Stomach (tissue), 4 donors: Measurements from ENCODE around the gene TSPAN8.

Experiments
- CTCF ChIP-seq, 7 experiments: fragments of 450-650 bp in 4 of 7; fragments of 200-600 bp in 3 of 7; sonication (generic) in 3 of 7; IDR thresholded peaks; one replicate each; pipeline ENCODE4 v1.5.1; 2016 to 2019; ENCODE audit warnings: antibody characterized with exemption in 7 of 7, control low read depth in 2 of 7, mild to moderate bottlenecking in 1 of 7
- POLR2A ChIP-seq, 4 donors: fragments of 450-650 bp; IDR thresholded peaks; one replicate each; pipeline ENCODE4 v1.6.1; 2016; ENCODE audit warnings: antibody characterized with exemption in 4 of 4, control low read depth in 2 of 4, mild to moderate bottlenecking in 1 of 4, moderate library complexity in 1 of 4

GRCh38 chr12:71161591-71161990 lies 3.8 kb upstream of the TSPAN8 start:
- TF ChIP-seq CTCF (IDR thresholded peaks at IDR 0.05), result no peak
- no peak for TF ChIP-seq POLR2A (IDR thresholded peaks at IDR 0.05)
